K562 (cell line): ENCODE measurements around the gene RNF114. TPM values are rescaled to one million over a fixed set of nuclear protein-coding genes. Genes with fewer than 3 reads are reported as not detected.

ENCODE experiments used
- ARID4B ChIP-seq: sonication (generic); formaldehyde crosslinking; IDR thresholded peaks from 2 replicates; pipeline ENCODE4 v1.8.0; 2022; ENCODE audit warnings: mild to moderate bottlenecking, missing genetic modification reagents
- CBX2 ChIP-seq: fragments of 200-600 bp; sonication (generic); IDR thresholded peaks from one replicate; pipeline ENCODE4 v1.6.1; 2012; ENCODE audit warnings: mild to moderate bottlenecking, low read length, inconsistent platforms; ENCODE audit not compliant: insufficient read depth, poor library complexity, severe bottlenecking
- CHD2 ChIP-seq: IDR thresholded peaks from 2 replicates; pipeline ENCODE4 v1.6.1; 2011; ENCODE audit warnings: low read depth, low read length
- CREM ChIP-seq: IDR thresholded peaks from 2 replicates; pipeline ENCODE4 v1.6.1; 2014; ENCODE audit warnings: antibody characterized with exemption, low read depth
- CTCF ChIP-seq, 3 experiments: IDR thresholded peaks in 2 of 3; conservative IDR thresholded peaks in 1 of 3; 2 replicates each; pipeline ENCODE4 v1.5.1; 2011 to 2012; ENCODE audit warnings: low read length in 3 of 3, mild to moderate bottlenecking in 3 of 3, control low read depth in 2 of 3, improper control_type of control experiment in 1 of 3, inconsistent platforms in 1 of 3, low read depth in 1 of 3, mixed read lengths in 1 of 3, moderate library complexity in 1 of 3; ENCODE audit not compliant: insufficient read depth in 2 of 3
- E2F1 ChIP-seq: sonication (generic); formaldehyde crosslinking; IDR thresholded peaks from 2 replicates; pipeline ENCODE4 v1.8.1; 2023; ENCODE audit warnings: mild to moderate bottlenecking, missing genetic modification reagents, moderate library complexity
- FOXA1 ChIP-seq: fragments of 450-650 bp; IDR thresholded peaks from 2 replicates; pipeline ENCODE4 v1.6.1; 2016; ENCODE audit warnings: mild to moderate bottlenecking, borderline replicate concordance
- FOXK2 ChIP-seq, 2 experiments: fragments of 450-650 bp; IDR thresholded peaks in 1 of 2; conservative IDR thresholded peaks in 1 of 2; 2 replicates each; pipeline ENCODE4 v1.6.1; 2016; ENCODE audit warnings: low read depth in 2 of 2, mild to moderate bottlenecking in 1 of 2
- HMGN3 ChIP-seq: IDR thresholded peaks from 2 replicates; pipeline ENCODE4 v1.6.1; 2011; ENCODE audit warnings: borderline replicate concordance, low read depth, mild to moderate bottlenecking, mixed read lengths, low read length; ENCODE audit not compliant: insufficient read length; ENCODE audit errors: extremely low read depth
- KDM1A ChIP-seq, 2 experiments: fragments of 450-650 bp; IDR thresholded peaks; 2 replicates each; pipeline ENCODE4 v1.6.1; 2016; ENCODE audit warnings: mild to moderate bottlenecking in 2 of 2
- L3MBTL2 ChIP-seq: fragments of 450-650 bp; IDR thresholded peaks from 2 replicates; pipeline ENCODE4 v1.6.1; 2016; ENCODE audit warnings: mild to moderate bottlenecking, moderate library complexity
- MAFK ChIP-seq: IDR thresholded peaks from 2 replicates; pipeline ENCODE4 v1.6.1; 2011; ENCODE audit warnings: low read length, improper control_type of control experiment
- NRF1 ChIP-seq, 2 experiments: fragments of 450-650 bp; IDR thresholded peaks in 1 of 2; conservative IDR thresholded peaks in 1 of 2; 2 replicates each; pipeline ENCODE4 v1.6.1; 2014; ENCODE audit warnings: mild to moderate bottlenecking in 2 of 2
- STAT5A ChIP-seq: IDR thresholded peaks from 2 replicates; pipeline ENCODE4 v1.6.1; 2012; ENCODE audit warnings: low read length, inconsistent platforms, borderline replicate concordance
- ZBTB34 ChIP-seq: fragments of 250-450 bp; sonication (Bioruptor Pico); IDR thresholded peaks from 2 replicates; pipeline ENCODE4 v1.8.0; 2021; ENCODE audit warnings: mild to moderate bottlenecking, moderate library complexity
- ZEB2 ChIP-seq: fragments of 450-650 bp; IDR thresholded peaks from 2 replicates; pipeline ENCODE4 v1.6.1; 2016
- ZNF347 ChIP-seq: fragments of 450-650 bp; formaldehyde crosslinking; IDR thresholded peaks from 2 replicates; pipeline ENCODE4 v1.4.0; 2020; ENCODE audit warnings: low read depth, mild to moderate bottlenecking, moderate library complexity
- polyA plus RNA-seq, 8 experiments: library from polyadenylated mRNA; depleted of rRNA in 4 of 8; stranded (reverse) in 5 of 8; unstranded in 3 of 8; fragments of >200 nt; fragmentation: Nextera tagmentation in 2 of 8; fragmentation: Illumina TruSeq in 1 of 8; extraction: Ambion mirVana in 2 of 8; extraction: Trizol in 1 of 8; gene quantifications; 2 replicates each; pipeline versions ENCODE4 v1.2.1 to v1.2.3, GENCODE V29; 2011 to 2014; ENCODE audit warnings: inconsistent platforms in 1 of 8, missing spikeins in 1 of 8
- total RNA-seq, 7 experiments: library from RNA; depleted of rRNA in 6 of 7; stranded (reverse); fragments of >200 nt in 6 of 7; fragmentation: Illumina TruSeq in 2 of 7; extraction: Trizol in 2 of 7; gene quantifications; 2 replicates each; pipeline versions ENCODE4 v1.2.1 to v1.2.3, GENCODE V29; 2011 to 2021; ENCODE audit warnings: low replicate concordance in 1 of 7

The RNF114 gene
- total and polyA plus RNA-seq, 9 of the 15 experiments (the other 6 are each of a cell fraction or from before 2014, with no cell fraction given), result 38.6 to 111 (median 62.6) TPM

- no peak for TF ChIP-seq ARID4B (CRISPR knock-in tag)
- no peak for TF ChIP-seq CREM
- TF ChIP-seq HMGN3, result no peak
- no peak for TF ChIP-seq ZEB2
- TF ChIP-seq CBX2, result no peak
- TF ChIP-seq L3MBTL2, result 0 out of 2 replicates have a peak, but pooled peaks have one; percentile 13
- TF ChIP-seq CTCF (IDR thresholded peaks at IDR 0.05 in 2 of 3, conservative IDR thresholded peaks at IDR 0.05 in 1 of 3; ENCODE audit: insufficient read depth in 2 of 3, low read depth in 1 of 3, low read length in 3 of 3), result no peak
- TF ChIP-seq STAT5A, result no peak
- TF ChIP-seq FOXK2 (conservative IDR thresholded peaks at IDR 0.05 in 1 of 2, IDR thresholded peaks at IDR 0.05 in 1 of 2; ENCODE audit: low read depth in 2 of 2), result 0 out of 4 replicates have a peak, but pooled peaks of 1 of the 2 experiments have one; percentile 12
- TF ChIP-seq E2F1, result no peak
- TF ChIP-seq ZNF347 (CRISPR knock-in tag), result no peak
- TF ChIP-seq NRF1 (conservative IDR thresholded peaks at IDR 0.05 in 1 of 2, IDR thresholded peaks at IDR 0.05 in 1 of 2), result no peak
- TF ChIP-seq CHD2, result no peak
- no peak for TF ChIP-seq FOXA1
- peak; percentile 92 for TF ChIP-seq MAFK
- no peak for TF ChIP-seq ZBTB34 (CRISPR knock-in tag)
- peak; percentile 39 to 52; a peak in 1 of 4 replicates for TF ChIP-seq KDM1A (IDR thresholded peaks at IDR 0.05)
Observed at GRCh38 chr20:49925901-49926454, 10.2 kb upstream of the RNF114 start (continued).
